SK-N-MC (cell line): ENCODE data around the gene TSSK1B.

Experiments used
- DNase-seq: peaks from one replicate; pipeline ENCODE4 v3.0.0-alpha.2; 2011; ENCODE audit warnings: low read depth, low spot score
- H3K27ac ChIP-seq: fragments of 200-600 bp; sonication (generic); 2 replicates; pipeline ENCODE4 v1.5.1; 2016; ENCODE audit warnings: mixed run types
- H3K36me3 ChIP-seq: fragments of 200-600 bp; sonication (generic); 2 replicates; pipeline ENCODE4 v1.6.1; 2017; ENCODE audit warnings: antibody characterized with exemption, low read length, mixed read lengths; ENCODE audit not compliant: insufficient read depth
- H3K4me3 ChIP-seq: fragments of 200-600 bp; sonication (generic); 2 replicates; pipeline ENCODE4 v1.5.1; 2016
- H3K9ac ChIP-seq: fragments of 200-600 bp; sonication (generic); 2 replicates; pipeline ENCODE4 v1.8.0; 2017; ENCODE audit warnings: mixed run types, mixed read lengths; ENCODE audit not compliant: insufficient read length
- H3K9me3 ChIP-seq: fragments of 200-600 bp; sonication (generic); 2 replicates; pipeline ENCODE4 v1.6.1; 2017; ENCODE audit warnings: low read depth, mild to moderate bottlenecking, antibody characterized with exemption, low read length, moderate library complexity, mixed read lengths
- EZH2 ChIP-seq: fragments of 200-600 bp; sonication (generic); IDR thresholded peaks from one replicate; pipeline ENCODE4 v1.6.1; 2017; ENCODE audit warnings: antibody characterized with exemption
- FOXP2 ChIP-seq: optimal IDR thresholded peaks from 2 replicates; pipeline ENCODE3; 2011; ENCODE audit warnings: mild to moderate bottlenecking, moderate library complexity; ENCODE audit not compliant: insufficient read depth; ENCODE audit errors: extremely low read length, control extremely low read depth
- POLR2AphosphoS5 ChIP-seq: IDR thresholded peaks from 2 replicates; pipeline ENCODE4 v1.6.1; 2012; ENCODE audit warnings: mild to moderate bottlenecking, low read depth, low read length, borderline replicate concordance

TSSK1B gene

GRCh38 chr5:113384782-113385285, 50.0 kb downstream of the TSSK1B start:
- no peak for DNase-seq
- no peak overlapping the region for H3K27ac ChIP-seq
- no peak overlapping the region for H3K4me3 ChIP-seq
- no peaks in the 10 kb centered on the region for H3K36me3 ChIP-seq
- no peaks in the 10 kb centered on the region for H3K9me3 ChIP-seq
- TF ChIP-seq EZH2 (no peak), POLR2AphosphoS5 (no peak), FOXP2 (no peak)
- no peak overlapping the region for H3K9ac ChIP-seq

GRCh38 chr5:113382731-113383130, 52.1 kb downstream of the TSSK1B start:
- H3K9me3 ChIP-seq: no peaks in the 10 kb centered on the region
- TF ChIP-seq FOXP2 (no peak), POLR2AphosphoS5 (no peak), EZH2 (no peak)

More at GRCh38 chr5:113382731-113383130, 52.1 kb downstream of the TSSK1B start:
- Histone ChIP-seq H3K9ac (no peak overlapping the region), H3K27ac (no peak overlapping the region), H3K36me3 (no peaks in the 10 kb centered on the region), H3K4me3 (no peak overlapping the region)
- DNase-seq: no peak
